Fibroblast of lung (primary cell): ENCODE results near the gene NFATC2. TPM values are rescaled to one million over a fixed set of nuclear protein-coding genes. Genes with fewer than 3 reads are reported as not detected.
A peak's percentile ranks its signal among the peaks of the same experiment; 100 is the strongest.

ENCODE experiments used
- DNase-seq, 2 donors: peaks; one replicate each; pipeline versions ENCODE4 v3.0.0 to v3.0.0-alpha.2; 2010; ENCODE audit warnings: low read depth in 2 of 2
- H2AFZ ChIP-seq: 2 replicates; pipeline ENCODE4 v1.5.1; 2012; ENCODE audit warnings: low read length, control low read depth, inconsistent platforms
- H3K27ac ChIP-seq: 2 replicates; pipeline ENCODE4 v1.5.1; 2011; ENCODE audit warnings: low read length, control low read depth; ENCODE audit not compliant: insufficient read depth
- H3K27me3 ChIP-seq: 2 replicates; pipeline ENCODE4 v1.5.1; 2011; ENCODE audit warnings: mild to moderate bottlenecking, low read length; ENCODE audit not compliant: control insufficient read depth, insufficient read depth
- H3K36me3 ChIP-seq: 2 replicates; pipeline ENCODE4 v1.5.1; 2011; ENCODE audit warnings: low read length; ENCODE audit not compliant: control insufficient read depth, insufficient read depth
- H3K4me1 ChIP-seq: 2 replicates; pipeline ENCODE4 v1.5.1; 2011; ENCODE audit warnings: low read length; ENCODE audit not compliant: control insufficient read depth, insufficient read depth; ENCODE audit errors: extremely low read depth
- H3K4me2 ChIP-seq: 2 replicates; pipeline ENCODE4 v1.5.1; 2011; ENCODE audit warnings: low read length, control low read depth; ENCODE audit not compliant: insufficient read depth; ENCODE audit errors: extremely low read depth
- H3K4me3 ChIP-seq, 4 experiments: fragments of 200-600 bp in 1 of 4; sonication (generic) in 1 of 4; replicated peaks in 1 of 4; 2 replicates each; pipeline ENCODE4 v1.5.1; 2011 to 2016; ENCODE audit warnings: low read length in 4 of 4, low read depth in 3 of 4, mild to moderate bottlenecking in 3 of 4, control low read depth in 2 of 4, inconsistent platforms in 1 of 4, mixed read lengths in 1 of 4; ENCODE audit not compliant: insufficient read depth in 1 of 4; ENCODE audit errors: control extremely low read depth in 1 of 4
- H3K79me2 ChIP-seq: 2 replicates; pipeline ENCODE4 v1.5.1; 2012; ENCODE audit warnings: mild to moderate bottlenecking, low read length, inconsistent platforms; ENCODE audit not compliant: control insufficient read depth, insufficient read depth
- H3K9ac ChIP-seq: 2 replicates; pipeline ENCODE4 v1.5.1; 2011; ENCODE audit warnings: mild to moderate bottlenecking, low read length, control low read depth; ENCODE audit not compliant: insufficient read depth
- H3K9me3 ChIP-seq: 2 replicates; pipeline ENCODE4 v1.5.1; 2012; ENCODE audit warnings: low read depth, low read length; ENCODE audit not compliant: control insufficient read depth, insufficient read depth
- H4K20me1 ChIP-seq: 2 replicates; pipeline ENCODE4 v1.5.1; 2011; ENCODE audit warnings: low read length; ENCODE audit not compliant: control insufficient read depth, insufficient read depth; ENCODE audit errors: extremely low read depth
- CTCF ChIP-seq, 2 donors: IDR thresholded peaks in 1 of 2; conservative IDR thresholded peaks in 1 of 2; 1 replicate in 1 of 2; 2 replicates in 1 of 2; pipeline ENCODE4 v1.5.1; 2011 to 2012; ENCODE audit warnings: low read length in 2 of 2, control low read depth in 1 of 2, inconsistent platforms in 1 of 2, low read depth in 1 of 2, mild to moderate bottlenecking in 1 of 2
- EZH2 ChIP-seq: IDR thresholded peaks from 2 replicates; pipeline ENCODE4 v1.5.1; 2012; ENCODE audit warnings: low read length, control low read depth, mild to moderate bottlenecking; ENCODE audit errors: missing control alignments
- polyA plus RNA-seq, 2 donors: library from polyadenylated mRNA; depleted of rRNA in 1 of 2; stranded (reverse) in 1 of 2; unstranded in 1 of 2; fragments of >200 nt; gene quantifications; 2 replicates each; pipeline ENCODE4 v1.2.1, GENCODE V29; 2011 to 2012; ENCODE audit warnings: missing spikeins in 1 of 2
- total RNA-seq: library from RNA; depleted of rRNA; stranded (reverse); fragments of >200 nt; gene quantifications from 2 replicates; pipeline ENCODE4 v1.2.1, GENCODE V29; 2014

The NFATC2 gene
- total and polyA plus RNA-seq, 2 donors (not counting 1 experiment from before 2014, with no cell fraction given) = 0.50 to 1.2 TPM

DNA sequence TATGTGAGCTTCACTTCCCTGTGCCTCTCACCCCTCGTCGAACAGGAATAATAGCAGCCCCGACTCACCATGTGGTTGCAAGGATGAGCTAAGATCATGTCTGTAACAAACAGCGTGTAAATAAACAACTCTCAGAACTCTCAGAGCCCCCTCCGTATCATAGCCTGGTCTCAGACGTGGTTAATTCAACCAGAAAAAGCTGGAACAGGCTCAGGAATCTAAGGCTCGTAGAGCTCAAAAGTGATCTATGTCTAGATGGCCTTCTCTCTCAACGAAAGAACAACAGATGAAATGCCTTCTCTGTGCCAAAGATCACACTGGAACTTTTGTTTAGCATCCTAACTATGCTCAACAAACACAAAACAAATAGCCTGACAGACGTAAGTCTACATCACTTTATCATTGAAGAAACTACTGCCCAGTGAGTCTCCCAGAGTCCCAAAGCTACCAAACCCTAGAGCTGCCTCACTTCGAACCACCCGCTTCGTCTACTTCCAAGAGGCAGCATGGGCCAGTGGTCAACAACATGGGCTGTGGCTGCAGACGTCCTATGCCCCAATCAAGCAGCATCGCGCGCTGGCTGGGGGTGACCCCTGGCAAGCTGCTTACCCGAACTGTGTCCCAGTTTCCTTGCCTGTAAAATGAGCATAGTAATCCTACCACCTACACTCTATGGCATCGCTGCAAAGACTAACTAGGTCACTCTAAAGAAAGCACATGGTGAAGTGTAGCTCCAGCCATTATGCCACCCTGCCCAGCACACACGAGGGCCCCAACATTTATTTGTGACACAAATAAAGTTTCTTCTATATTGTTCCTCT, 35.1 kb downstream of the NFATC2 start:
- TF ChIP-seq EZH2 = no peak
- no peak for TF ChIP-seq CTCF (conservative IDR thresholded peaks at IDR 0.05 in 1 of 2, IDR thresholded peaks at IDR 0.05 in 1 of 2; ENCODE audit: low read depth in 1 of 2, low read length in 2 of 2)

GRCh38 chr20:51506527-51507215, 35.8 kb downstream of the NFATC2 start:
- H3K9ac ChIP-seq = no peak overlapping the region
- H3K36me3 ChIP-seq = no peaks in the 10 kb centered on the region
- H3K4me3 ChIP-seq = no peak overlapping the region
- no peaks in the 10 kb centered on the region for H3K27me3 ChIP-seq
- no peaks in the 10 kb centered on the region for H3K79me2 ChIP-seq
- H3K4me1 ChIP-seq = no peaks in the 10 kb centered on the region
- no peak overlapping the region for H2AFZ ChIP-seq
- no peaks in the 10 kb centered on the region for H3K9me3 ChIP-seq
- H3K4me2 ChIP-seq = no peak overlapping the region
- H3K27ac ChIP-seq = no peak overlapping the region
- no peak for DNase-seq
- TF ChIP-seq EZH2 (no peak), CTCF (conservative IDR thresholded peaks at IDR 0.05 in 1 of 2, IDR thresholded peaks at IDR 0.05 in 1 of 2; ENCODE audit: low read depth in 1 of 2, low read length in 2 of 2) (no peak)
- H4K20me1 ChIP-seq = no peaks in the 10 kb centered on the region

More for the DNA sequence above, 35.1 kb downstream of the NFATC2 start:
- Histone ChIP-seq H3K36me3 (no peaks in the 10 kb centered on the region), H3K4me3 (no peak overlapping the region), H2AFZ (no peak overlapping the region), H4K20me1 (no peaks in the 10 kb centered on the region), H3K27me3 (no peaks in the 10 kb centered on the region), H3K27ac (no peak overlapping the region), H3K79me2 (no peaks in the 10 kb centered on the region), H3K9me3 (no peaks in the 10 kb centered on the region), H3K4me1 (no peaks in the 10 kb centered on the region), H3K9ac (no peak overlapping the region), H3K4me2 (no peak overlapping the region)
- DNase-seq = peak in 1 of 2 donors; percentile 77

- Histone ChIP-seq H3K36me3 (no peaks in the 10 kb centered on the region), H3K4me1 (no peaks in the 10 kb centered on the region), H2AFZ (no peak overlapping the region), H4K20me1 (no peaks in the 10 kb centered on the region), H3K27me3 (no peaks in the 10 kb centered on the region), H3K79me2 (no peaks in the 10 kb centered on the region), H3K9me3 (no peaks in the 10 kb centered on the region), H3K4me2 (no peak overlapping the region), H3K4me3 (no peak overlapping the region), H3K9ac (no peak overlapping the region), H3K27ac (no peak overlapping the region)
- no peak for DNase-seq
- no peak for TF ChIP-seq EZH2
- TF ChIP-seq CTCF (conservative IDR thresholded peaks at IDR 0.05 in 1 of 2, IDR thresholded peaks at IDR 0.05 in 1 of 2; ENCODE audit: low read depth in 1 of 2, low read length in 2 of 2) = no peak
Measured at GRCh38 chr20:51505566-51505965, 37.0 kb downstream of the NFATC2 start.
